DND-41 (cell line): ENCODE measurements around the gene PRSS3.

Source experiments
- ATAC-seq: fragments of 200-7000 bp; cut with Tn5 transposase; 3 replicates; pipeline ENCODE4 v1.9.1; 2021; ENCODE audit warnings: low read depth; ENCODE audit not compliant: insufficient read depth
- DNase-seq: peaks from one replicate; pipeline ENCODE4 v3.0.0-alpha.2; 2020
- H2AFZ ChIP-seq: 2 replicates; pipeline ENCODE4 v1.6.0; 2012; ENCODE audit warnings: low read depth, low read length
- H3K27ac ChIP-seq: 2 replicates; pipeline ENCODE4 v1.5.1; 2012; ENCODE audit warnings: low read length, inconsistent platforms
- H3K27me3 ChIP-seq: fragments of 200-600 bp; sonication (generic); 2 replicates; pipeline ENCODE4 v1.6.0; 2012; ENCODE audit warnings: low read length, mild to moderate bottlenecking, inconsistent platforms; ENCODE audit not compliant: insufficient read depth, poor library complexity
- H3K36me3 ChIP-seq: 2 replicates; pipeline ENCODE4 v1.5.1; 2012; ENCODE audit warnings: low read length, inconsistent platforms; ENCODE audit not compliant: insufficient read depth
- H3K4me1 ChIP-seq: 2 replicates; pipeline ENCODE4 v1.5.1; 2012; ENCODE audit warnings: mild to moderate bottlenecking, low read length; ENCODE audit not compliant: insufficient read depth
- H3K4me2 ChIP-seq: 2 replicates; pipeline ENCODE4 v1.6.0; 2012; ENCODE audit warnings: mild to moderate bottlenecking, moderate library complexity, low read length, inconsistent platforms; ENCODE audit not compliant: insufficient read depth
- H3K4me3 ChIP-seq, 2 experiments: fragments of 200-600 bp in 1 of 2; shearing (Covaris generic) in 1 of 2; 2 replicates each; pipeline ENCODE4 v1.5.1; 2012 to 2016; ENCODE audit warnings: inconsistent platforms in 2 of 2, low read length in 2 of 2, mild to moderate bottlenecking in 2 of 2, low read depth in 1 of 2, moderate library complexity in 1 of 2
- H3K79me2 ChIP-seq: 2 replicates; pipeline ENCODE4 v1.6.0; 2012; ENCODE audit warnings: low read length, inconsistent platforms; ENCODE audit not compliant: insufficient read depth
- H3K9ac ChIP-seq: 2 replicates; pipeline ENCODE4 v1.6.0; 2012; ENCODE audit warnings: low read depth, mild to moderate bottlenecking, inconsistent platforms, low read length, moderate library complexity
- H3K9me3 ChIP-seq: 2 replicates; pipeline ENCODE4 v1.5.1; 2012; ENCODE audit warnings: low read length, moderate library complexity, mild to moderate bottlenecking, inconsistent platforms; ENCODE audit not compliant: insufficient read depth, severe bottlenecking
- H4K20me1 ChIP-seq: 2 replicates; pipeline ENCODE4 v1.6.0; 2012; ENCODE audit warnings: low read length; ENCODE audit not compliant: insufficient read depth
- CTCF ChIP-seq: IDR thresholded peaks from 2 replicates; pipeline ENCODE4 v1.5.1; 2012; ENCODE audit warnings: borderline replicate concordance, low read length, moderate library complexity, mild to moderate bottlenecking; ENCODE audit not compliant: poor library complexity, severe bottlenecking; ENCODE audit errors: extremely low read depth
- EZH2 ChIP-seq: IDR thresholded peaks from 3 replicates; pipeline ENCODE4 v1.6.1; 2012; ENCODE audit warnings: borderline replicate concordance, low read depth, mild to moderate bottlenecking, moderate library complexity, low read length, inconsistent platforms; ENCODE audit not compliant: severe bottlenecking

Gene PRSS3

GRCh38 chr9:33782395-33783152 is 12.8 kb upstream of the PRSS3 start:
- DNase-seq (no peak), ATAC-seq (peak; percentile 44; the same call in 1 of the 3 replicates)
- Histone ChIP-seq H2AFZ (no peak overlapping the region), H3K79me2 (no peaks in the 10 kb centered on the region), H3K4me3 (no peak overlapping the region), H3K4me1 (no peaks in the 10 kb centered on the region), H3K27ac (no peak overlapping the region), H3K27me3 (no peaks in the 10 kb centered on the region), H3K9ac (no peak overlapping the region), H4K20me1 (no peaks in the 10 kb centered on the region), H3K4me2 (no peak overlapping the region), H3K9me3 (no peaks in the 10 kb centered on the region), H3K36me3 (no peaks in the 10 kb centered on the region)
- TF ChIP-seq CTCF: no peak
- TF ChIP-seq EZH2: no peak

- no peak for DNase-seq
- Histone ChIP-seq H3K4me1 (no peaks in the 10 kb centered on the region), H3K27me3 (peaks cover 3% of the 10 kb centered on the region), H3K9ac (no peak overlapping the region), H3K9me3 (no peaks in the 10 kb centered on the region), H3K4me3 (no peak overlapping the region), H3K36me3 (no peaks in the 10 kb centered on the region), H4K20me1 (no peaks in the 10 kb centered on the region), H3K4me2 (no peak overlapping the region), H2AFZ (no peak overlapping the region), H3K79me2 (no peaks in the 10 kb centered on the region), H3K27ac (no peak overlapping the region)
- no peak for ATAC-seq
- TF ChIP-seq EZH2 (no peak), CTCF (peak; percentile 29)
These were observed 9.4 kb upstream of the PRSS3 start for GRCh38 chr9:33785914-33786313.

- ATAC-seq (no peak), DNase-seq (no peak)
- Histone ChIP-seq H3K36me3 (no peaks in the 10 kb centered on the region), H2AFZ (no peak overlapping the region), H3K27ac (no peak overlapping the region), H3K9me3 (no peaks in the 10 kb centered on the region), H3K4me2 (no peak overlapping the region), H4K20me1 (no peaks in the 10 kb centered on the region), H3K27me3 (peaks cover 6% of the 10 kb centered on the region), H3K9ac (no peak overlapping the region), H3K4me3 (no peak overlapping the region), H3K79me2 (no peaks in the 10 kb centered on the region), H3K4me1 (no peaks in the 10 kb centered on the region)
- no peak for TF ChIP-seq CTCF
- TF ChIP-seq EZH2: no peak
These were observed 8.7 kb upstream of the PRSS3 start for GRCh38 chr9:33786681-33787080.
